ENCODE data around the gene RPS21. TPM values are rescaled to one million over a fixed set of nuclear protein-coding genes. Genes with fewer than 3 reads are reported as not detected.
A peak's percentile ranks its signal among the peaks of the same experiment; 100 is the strongest.

RPS21 gene
- total and polyA plus RNA-seq, 2 of the 13 experiments (the other 11 are each of a cell fraction or from before 2014, with no cell fraction given): 2,647 to 11,063 TPM

- TF ChIP-seq PRMT3 (CRISPR knock-in tag; IDR thresholded peaks at IDR 0.05; ENCODE audit: borderline replicate concordance, low read depth): no peak
- TF ChIP-seq UBTF (CRISPR knock-in tag; IDR thresholded peaks at IDR 0.05): peak; percentile 69
- TF ChIP-seq NFKB2 (CRISPR knock-in tag; IDR thresholded peaks at IDR 0.05; ENCODE audit: borderline replicate concordance): no peak
- TF ChIP-seq ZNF746 (CRISPR knock-in tag; IDR thresholded peaks at IDR 0.05): no peak
- TF ChIP-seq CCAR2 (optimal IDR thresholded peaks at IDR 0.05; ENCODE audit: low read depth, low read length): no peak
- no peak for TF ChIP-seq ZBTB4 (CRISPR knock-in tag; IDR thresholded peaks at IDR 0.05; ENCODE audit: borderline replicate concordance)
- no peak; the same call in 1 of the 2 replicates for TF ChIP-seq ZNF281 (CRISPR knock-in tag; IDR thresholded peaks at IDR 0.05; ENCODE audit: borderline replicate concordance)
- TF ChIP-seq SPEN (CRISPR knock-in tag; IDR thresholded peaks at IDR 0.05; ENCODE audit: low read depth): peak; percentile 28; the same call in 1 of the 2 replicates
- peak; percentile 41; the same call in 1 of the 2 replicates for TF ChIP-seq ZFY (CRISPR knock-in tag; IDR thresholded peaks at IDR 0.05)
- TF ChIP-seq THAP9 (CRISPR knock-in tag; IDR thresholded peaks at IDR 0.05; ENCODE audit: borderline replicate concordance): 0 out of 2 replicates have a peak, but pooled peaks have one; percentile 23
- TF ChIP-seq SMARCC2 (IDR thresholded peaks at IDR 0.05): no peak
- no peak for TF ChIP-seq ZNF552 (CRISPR knock-in tag; IDR thresholded peaks at IDR 0.05; ENCODE audit: borderline replicate concordance)
- no peak for TF ChIP-seq ZFP90 (CRISPR knock-in tag; IDR thresholded peaks at IDR 0.05; ENCODE audit: borderline replicate concordance)
- no peak for TF ChIP-seq ZUFSP (CRISPR knock-in tag; IDR thresholded peaks at IDR 0.05; ENCODE audit: borderline replicate concordance)
- 0 out of 2 replicates have a peak, but pooled peaks have one; percentile 33 for TF ChIP-seq ZNF350 (CRISPR knock-in tag; IDR thresholded peaks at IDR 0.05; ENCODE audit: borderline replicate concordance, low read depth)
Observed at GRCh38 chr20:62426699-62427131, 39.8 kb downstream of the RPS21 start (continued).

All from HepG2 (cell line).